Endothelial cell of umbilical vein (primary cell): ENCODE measurements around the gene DHCR7. TPM values are rescaled to one million over a fixed set of nuclear protein-coding genes. Genes with fewer than 3 reads are reported as not detected.

Source experiments
- BruUV-seq: library from RNA; stranded (reverse); fragments of 400-500 nt; replicated peaks from 2 replicates; lab custom pipeline; 2021; lab: Mats Ljungman, UMichigan
- CTCF ChIA-PET: fragments of 300-600, 350-600 bp; sonication (Branson Sonifier 250); formaldehyde crosslinking; loops from one replicate; lab custom pipeline; 2021; ENCODE audit warnings: antibody characterized with exemption, inconsistent platforms; lab: Charles Lee
- POLR2A ChIA-PET: fragments of 300-600, 350-600 bp; sonication (Branson Sonifier 250); formaldehyde crosslinking; loops from one replicate; lab custom pipeline; 2021; ENCODE audit warnings: antibody characterized with exemption, inconsistent platforms; lab: Charles Lee
- DNase-seq: peaks from one replicate; pipeline ENCODE4 v3.0.0-alpha.2; 2011; ENCODE audit warnings: low read depth, low spot score
- FAIRE-seq: peaks from 2 replicates; lab custom pipeline; 2011; peaks lifted over from hg19 to GRCh38; lab: Jason Lieb, UNC
- H2AFZ ChIP-seq: 2 replicates; pipeline ENCODE4 v1.6.0; 2012; ENCODE audit warnings: low read depth, low read length, control low read depth, inconsistent platforms
- H3K27ac ChIP-seq: 2 replicates; pipeline ENCODE4 v1.5.1; 2011; ENCODE audit warnings: low read depth, mild to moderate bottlenecking, control low read depth, low read length, moderate library complexity; ENCODE audit not compliant: insufficient read depth
- H3K27me3 ChIP-seq, 2 experiments: 2 replicates each; pipeline versions ENCODE4 v1.6.0 to v1.6.1; 2011; ENCODE audit warnings: low read length in 2 of 2, mixed read lengths in 1 of 2; ENCODE audit not compliant: control insufficient read depth in 2 of 2, insufficient read depth in 2 of 2
- H3K36me3 ChIP-seq, 2 experiments: 2 replicates in 1 of 2; 3 replicates in 1 of 2; pipeline ENCODE4 v1.5.1; 2011; ENCODE audit warnings: low read length in 2 of 2, mild to moderate bottlenecking in 1 of 2, moderate library complexity in 1 of 2; ENCODE audit not compliant: control insufficient read depth in 2 of 2, insufficient read depth in 2 of 2; ENCODE audit errors: extremely low read depth in 1 of 2
- H3K4me1 ChIP-seq: 3 replicates; pipeline ENCODE4 v1.5.1; 2011; ENCODE audit warnings: mild to moderate bottlenecking, low read length; ENCODE audit not compliant: control insufficient read depth, insufficient read depth; ENCODE audit errors: extremely low read depth
- H3K4me2 ChIP-seq: 2 replicates; pipeline ENCODE4 v1.6.1; 2011; ENCODE audit warnings: low read length, control low read depth, mixed read lengths; ENCODE audit not compliant: insufficient read depth
- H3K4me3 ChIP-seq, 3 experiments: fragments of 200-600 bp in 1 of 3; sonication (generic), shearing (Covaris generic) in 1 of 3; replicated peaks in 1 of 3; 2 replicates each; pipeline ENCODE4 v1.5.1; 2011 to 2016; ENCODE audit warnings: control low read depth in 3 of 3, low read length in 3 of 3, mild to moderate bottlenecking in 2 of 3, inconsistent platforms in 1 of 3, low read depth in 1 of 3, moderate library complexity in 1 of 3; ENCODE audit not compliant: insufficient read depth in 1 of 3
- H3K79me2 ChIP-seq: 2 replicates; pipeline ENCODE4 v1.6.0; 2012; ENCODE audit warnings: low read length, inconsistent platforms; ENCODE audit not compliant: control insufficient read depth, insufficient read depth
- H3K9ac ChIP-seq: replicated peaks from 2 replicates; pipeline ENCODE3; 2011; ENCODE audit warnings: low read length, control low read depth; ENCODE audit not compliant: insufficient read depth; ENCODE audit errors: extremely low read depth
- H3K9me1 ChIP-seq: replicated peaks from 3 replicates; pipeline ENCODE4 v1.6.0; 2011; ENCODE audit warnings: mild to moderate bottlenecking, low read length; ENCODE audit not compliant: control insufficient read depth, insufficient read depth; ENCODE audit errors: extremely low read depth
- H3K9me3 ChIP-seq: replicated peaks from 2 replicates; pipeline ENCODE4 v1.5.1; 2012; ENCODE audit warnings: low read length, inconsistent platforms; ENCODE audit not compliant: control insufficient read depth, insufficient read depth
- H4K20me1 ChIP-seq: replicated peaks from 2 replicates; pipeline ENCODE3; 2011; ENCODE audit warnings: mild to moderate bottlenecking, low read length; ENCODE audit not compliant: control insufficient read depth, insufficient read depth; ENCODE audit errors: extremely low read depth
- EZH2 ChIP-seq: IDR thresholded peaks from 2 replicates; pipeline ENCODE4 v1.6.1; 2012; ENCODE audit warnings: borderline replicate concordance, low read depth, mild to moderate bottlenecking, moderate library complexity, low read length, inconsistent platforms; ENCODE audit not compliant: severe bottlenecking
- FOS ChIP-seq: IDR thresholded peaks from 2 replicates; pipeline ENCODE4 v1.6.1; 2011; ENCODE audit warnings: mild to moderate bottlenecking, low read length, moderate library complexity, borderline replicate concordance; ENCODE audit not compliant: insufficient read depth
- GATA2 ChIP-seq: IDR thresholded peaks from 2 replicates; pipeline ENCODE4 v1.7.0; 2011; ENCODE audit warnings: low read depth, mild to moderate bottlenecking, moderate library complexity, mixed read lengths, low read length; ENCODE audit not compliant: insufficient read length, insufficient read depth
- JUN ChIP-seq: IDR thresholded peaks from 2 replicates; pipeline ENCODE4 v1.6.1; 2011; ENCODE audit warnings: borderline replicate concordance, low read depth; ENCODE audit not compliant: insufficient read length, insufficient read depth
- MYC ChIP-seq: IDR thresholded peaks from one replicate; pipeline ENCODE4 v1.6.1; 2011; ENCODE audit warnings: mild to moderate bottlenecking, low read depth, low read length
- POLR2A ChIP-seq: IDR thresholded peaks from 2 replicates; pipeline ENCODE4 v1.6.1; 2012; ENCODE audit warnings: low read depth, mild to moderate bottlenecking, control low read depth, low read length
- POLR2AphosphoS5 ChIP-seq: IDR thresholded peaks from 2 replicates; pipeline ENCODE4 v1.6.1; 2012; ENCODE audit warnings: low read depth, mild to moderate bottlenecking, control low read depth, low read length, moderate library complexity; ENCODE audit not compliant: insufficient read depth
- dilution Hi-C: fragments of 300-500 bp; cut with MboI; formaldehyde crosslinking; loops from one replicate; pipeline ENCODE4 v1.15.0; 2019; ENCODE audit warnings: low sequenced_read_pairs; ENCODE audit not compliant: extremely low pct_ligation_motif_present
- intact Hi-C: fragments of 100-400 bp; cut with micrococcal nuclease; formaldehyde crosslinking; loops from one replicate; pipeline ENCODE4 v1.10.0; 2022
- polyA plus RNA-seq, 4 experiments: library from polyadenylated mRNA; depleted of rRNA in 3 of 4; stranded (reverse) in 3 of 4; unstranded in 1 of 4; fragments of >200 nt; gene quantifications; 2 replicates each; pipeline versions ENCODE4 v1.2.1 to v1.2.3, GENCODE V29; 2011 to 2012; ENCODE audit warnings: missing spikeins in 1 of 4
- total RNA-seq: library from RNA; stranded (reverse); gene quantifications from 2 replicates; pipeline ENCODE4 v1.2.3, GENCODE V29; 2021
- TF ChIP-seq, protein P1 (sequence below): IDR thresholded peaks from 2 replicates; pipeline ENCODE4 v1.6.1; 2011; ENCODE audit not compliant: insufficient read depth, insufficient read length
- TF ChIP-seq, protein P2 (sequence below), 2 donors: IDR thresholded peaks; 1 replicate in 1 of 2; 2 replicates in 1 of 2; pipeline ENCODE4 v1.5.1; 2011; ENCODE audit warnings: low read length in 2 of 2, mild to moderate bottlenecking in 2 of 2, moderate library complexity in 2 of 2, control low read depth in 1 of 2, inconsistent platforms in 1 of 2, low read depth in 1 of 2; ENCODE audit not compliant: insufficient read depth in 1 of 2; ENCODE audit errors: extremely low read depth in 1 of 2

Gene DHCR7
- total and polyA plus RNA-seq, 2 donors (not counting 3 experiments of a cell fraction or from before 2014, with no cell fraction given), result 171 to 175 TPM

DNA sequence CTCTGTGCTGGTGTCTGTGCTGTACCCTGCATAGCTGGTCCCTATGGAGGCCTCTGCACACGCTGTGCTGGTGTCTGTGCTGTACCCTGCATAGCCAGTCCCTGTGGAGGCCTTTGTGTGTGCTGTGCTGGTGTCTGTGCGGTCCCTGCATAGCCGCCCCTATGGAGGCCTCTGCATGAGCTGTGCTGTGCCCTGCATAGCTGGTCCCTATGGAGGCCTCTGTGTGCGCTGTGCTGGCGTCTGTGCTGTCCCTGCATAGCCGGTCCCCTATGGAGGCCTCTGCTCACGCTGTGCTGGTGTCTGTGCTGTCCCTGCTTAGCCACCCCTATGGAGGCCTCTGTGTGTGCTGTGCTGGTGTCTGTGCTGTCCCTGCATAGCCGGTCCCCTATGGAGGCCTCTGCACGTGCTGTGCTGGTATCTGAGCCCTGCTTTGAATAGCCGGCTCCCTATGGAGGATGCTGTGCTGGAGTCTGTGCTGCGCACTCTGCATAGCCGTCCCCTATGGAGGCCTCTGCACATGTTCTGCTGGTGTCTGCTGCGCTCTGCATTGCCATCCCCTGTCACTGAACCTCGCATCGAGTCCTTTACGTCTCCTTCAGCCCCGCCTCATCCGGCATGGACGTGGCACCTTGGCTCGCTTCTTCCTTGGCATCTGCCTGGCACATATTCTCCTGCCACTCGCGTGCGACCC lies 11.0 kb upstream of the DHCR7 start:
- DNase-seq (no peak), FAIRE-seq (no peak)
- Histone ChIP-seq H3K79me2 (peaks cover 4% of the 10 kb centered on the region), H2AFZ (no peak overlapping the region), H3K4me1 (peaks cover 2% of the 10 kb centered on the region), H3K9me3 (no peaks in the 10 kb centered on the region), H3K27ac (no peak overlapping the region), H3K4me3 (no peak overlapping the region), H3K27me3 (no peaks in the 10 kb centered on the region), H3K36me3 (peaks cover 17 to 36% of the 10 kb centered on the region in 2 experiments), H4K20me1 (no peaks in the 10 kb centered on the region), H3K9ac (no peak overlapping the region), H3K4me2 (no peak overlapping the region), H3K9me1 (no peaks in the 10 kb centered on the region)
- BruUV-seq, result no TSS peak
- dilution Hi-C loops (no loop called here), intact Hi-C loops (loop anchor here (10.0 kb wide), 1 partner anchor 326 kb away; no protein-coding TSS in a partner anchor)
- TF ChIP-seq, protein P1, sequence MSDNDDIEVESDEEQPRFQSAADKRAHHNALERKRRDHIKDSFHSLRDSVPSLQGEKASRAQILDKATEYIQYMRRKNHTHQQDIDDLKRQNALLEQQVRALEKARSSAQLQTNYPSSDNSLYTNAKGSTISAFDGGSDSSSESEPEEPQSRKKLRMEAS, result no peak
- TF ChIP-seq, protein P2, sequence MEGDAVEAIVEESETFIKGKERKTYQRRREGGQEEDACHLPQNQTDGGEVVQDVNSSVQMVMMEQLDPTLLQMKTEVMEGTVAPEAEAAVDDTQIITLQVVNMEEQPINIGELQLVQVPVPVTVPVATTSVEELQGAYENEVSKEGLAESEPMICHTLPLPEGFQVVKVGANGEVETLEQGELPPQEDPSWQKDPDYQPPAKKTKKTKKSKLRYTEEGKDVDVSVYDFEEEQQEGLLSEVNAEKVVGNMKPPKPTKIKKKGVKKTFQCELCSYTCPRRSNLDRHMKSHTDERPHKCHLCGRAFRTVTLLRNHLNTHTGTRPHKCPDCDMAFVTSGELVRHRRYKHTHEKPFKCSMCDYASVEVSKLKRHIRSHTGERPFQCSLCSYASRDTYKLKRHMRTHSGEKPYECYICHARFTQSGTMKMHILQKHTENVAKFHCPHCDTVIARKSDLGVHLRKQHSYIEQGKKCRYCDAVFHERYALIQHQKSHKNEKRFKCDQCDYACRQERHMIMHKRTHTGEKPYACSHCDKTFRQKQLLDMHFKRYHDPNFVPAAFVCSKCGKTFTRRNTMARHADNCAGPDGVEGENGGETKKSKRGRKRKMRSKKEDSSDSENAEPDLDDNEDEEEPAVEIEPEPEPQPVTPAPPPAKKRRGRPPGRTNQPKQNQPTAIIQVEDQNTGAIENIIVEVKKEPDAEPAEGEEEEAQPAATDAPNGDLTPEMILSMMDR (IDR thresholded peaks at IDR 0.05; ENCODE audit: extremely low read depth in 1 of 2, insufficient read depth in 1 of 2, low read depth in 1 of 2, low read length in 2 of 2), result no peak
- TF ChIP-seq POLR2AphosphoS5, result no peak
- TF ChIP-seq GATA2, result no peak
- TF ChIP-seq FOS, result no peak
- TF ChIP-seq JUN, result no peak
- TF ChIP-seq POLR2A, result no peak
- TF ChIP-seq EZH2, result no peak
- TF ChIP-seq MYC, result no peak
- ChIA-PET CTCF (interaction anchor here (1.7 kb wide), 1 partner anchor 104 kb away, joined by 4 read pairs; no protein-coding TSS in a partner anchor), POLR2A (no interaction called here)
